Ectodermal cell (in vitro differentiated cells): Measurements from ENCODE around the gene ERICH4.
"Not testable (repeated sequence)": the region's sequence is repeated elsewhere in the genome, so short reads cannot be mapped to it uniquely, and the experiment has no call there.

ENCODE experiments used
- H3K27ac ChIP-seq: 2 replicates; pipeline ENCODE4 v1.7.0; 2013; ENCODE audit warnings: mild to moderate bottlenecking, low read depth, low read length; ENCODE audit not compliant: insufficient read depth, poor library complexity, severe bottlenecking
- H3K27me3 ChIP-seq: 2 replicates; pipeline ENCODE4 v1.7.0; 2013; ENCODE audit warnings: mild to moderate bottlenecking, low read length; ENCODE audit not compliant: insufficient read depth, control insufficient read depth, poor library complexity, severe bottlenecking
- H3K36me3 ChIP-seq: one replicate; pipeline ENCODE4 v1.7.0; 2013; ENCODE audit warnings: low read length; ENCODE audit not compliant: control insufficient read depth, insufficient read depth
- H3K4me1 ChIP-seq: one replicate; pipeline ENCODE4 v1.7.0; 2013; ENCODE audit warnings: low read length; ENCODE audit not compliant: control insufficient read depth, insufficient read depth
- H3K4me3 ChIP-seq: 2 replicates; pipeline ENCODE4 v1.7.0; 2013; ENCODE audit warnings: low read depth, low read length, control low read depth; ENCODE audit not compliant: insufficient read depth
- H3K9me3 ChIP-seq: 2 replicates; pipeline ENCODE4 v1.7.0; 2013; ENCODE audit warnings: mild to moderate bottlenecking, low read length, moderate library complexity; ENCODE audit not compliant: control insufficient read depth
- WGBS, 2 experiments: methylation state at CpG; one replicate each; pipeline ENCODE4 v1.1.7; 2013; ENCODE audit warnings: missing lambda C conversion rate in 2 of 2; 5-methylcytosine and 5-hydroxymethylcytosine counted together

ERICH4 gene

DNA sequence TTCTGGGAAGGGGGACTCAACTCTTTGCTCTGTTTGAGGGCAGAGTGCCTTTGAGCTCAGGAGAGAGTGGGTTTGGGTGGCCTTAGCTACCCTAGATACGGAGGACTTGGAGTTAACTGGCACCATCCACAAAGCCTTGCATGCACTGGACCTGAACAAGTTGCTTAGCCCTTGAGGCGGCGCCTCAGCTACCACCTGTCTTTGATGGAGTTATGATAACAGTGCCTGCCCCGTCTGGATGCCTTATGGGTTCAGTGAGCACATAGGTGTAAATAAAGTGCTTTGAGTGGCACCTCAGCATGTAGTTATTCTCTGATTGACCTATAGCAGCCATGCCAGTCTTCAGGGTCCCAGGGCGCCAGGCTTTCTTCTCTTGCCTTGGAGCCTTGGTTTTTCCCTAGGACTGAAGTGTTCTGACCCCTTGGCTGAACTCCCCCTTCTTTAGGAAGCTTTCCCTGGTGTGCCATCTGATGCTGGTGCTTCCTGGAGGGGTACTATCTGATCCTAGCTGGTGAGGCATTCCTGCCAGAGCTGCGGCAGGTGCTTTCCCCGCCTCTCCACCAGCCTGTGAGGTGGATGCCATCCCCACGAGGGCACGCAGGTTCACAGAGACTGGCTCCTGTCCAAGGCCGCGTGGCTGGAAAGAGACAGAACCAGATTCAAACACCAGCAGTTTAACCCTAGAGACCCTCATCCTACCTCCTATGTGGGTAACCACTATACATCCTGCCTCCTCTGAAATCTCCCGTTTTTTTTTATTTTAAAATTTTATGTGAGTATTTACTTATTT is 39.6 kb upstream of the ERICH4 start:
- Histone ChIP-seq H3K4me3 (no peak overlapping the region), H3K36me3 (no peaks in the 10 kb centered on the region), H3K4me1 (peaks cover 10% of the 10 kb centered on the region), H3K27me3 (no peaks in the 10 kb centered on the region), H3K27ac (no peak overlapping the region), H3K9me3 (no peaks in the 10 kb centered on the region)
- WGBS, 2 experiments = 93 to 94% methylated on average over 11 to 12 of the region's 12 CpGs

- H3K4me3 ChIP-seq = no peak overlapping the region
- no peaks in the 10 kb centered on the region for H3K9me3 ChIP-seq
- H3K36me3 ChIP-seq = no peaks in the 10 kb centered on the region
- 86 to 89% methylated on average over 6 of the region's 6 CpGs for WGBS, 2 experiments
- no peaks in the 10 kb centered on the region for H3K27me3 ChIP-seq
- peaks cover 5% of the 10 kb centered on the region for H3K4me1 ChIP-seq
- H3K27ac ChIP-seq = no peak overlapping the region
These were observed 37.2 kb upstream of the ERICH4 start for GRCh38 chr19:41405776-41406175.

GRCh38 chr19:41407271-41407670 is 35.7 kb upstream of the ERICH4 start:
- H3K36me3 ChIP-seq = peaks cover 5% of the 10 kb centered on the region
- H3K27ac ChIP-seq = no peak overlapping the region
- 41 to 43% methylated on average over 4 of the region's 4 CpGs for WGBS, 2 experiments

DNA sequence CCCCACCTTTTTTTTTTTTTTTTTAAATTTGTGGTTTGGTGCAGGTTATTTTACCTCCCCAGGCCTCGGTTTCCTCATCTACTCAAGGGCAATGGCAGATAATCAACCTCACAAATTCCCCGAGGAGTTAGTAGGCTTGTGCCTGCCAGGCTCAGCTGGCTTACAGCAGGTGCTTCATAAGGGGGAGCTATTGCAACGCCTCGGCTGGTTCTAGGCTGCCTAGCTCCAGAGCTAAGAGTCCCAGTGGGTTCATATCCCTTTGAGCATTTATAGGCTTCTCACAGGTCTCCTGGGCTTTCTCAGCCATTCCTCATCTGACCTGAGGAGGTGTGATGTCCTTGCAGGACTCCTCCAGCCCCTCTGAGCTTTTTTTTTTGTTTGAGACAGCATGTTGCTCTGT is 34.7 kb upstream of the ERICH4 start:
- Histone ChIP-seq H3K27ac (no peak overlapping the region), H3K4me3 (no peak overlapping the region), H3K9me3 (no peaks in the 10 kb centered on the region), H3K36me3 (peaks cover 5% of the 10 kb centered on the region), H3K4me1 (peaks cover 5% of the 10 kb centered on the region), H3K27me3 (no peaks in the 10 kb centered on the region)
- whole genome bisulfite sequencing, 2 experiments = 76 to 88% methylated on average over 4 of the region's 4 CpGs

More at GRCh38 chr19:41407271-41407670, 35.7 kb upstream of the ERICH4 start:
- Histone ChIP-seq H3K4me1 (peaks cover 5% of the 10 kb centered on the region), H3K4me3 (no peak overlapping the region), H3K27me3 (no peaks in the 10 kb centered on the region), H3K9me3 (no peaks in the 10 kb centered on the region)

DNA sequence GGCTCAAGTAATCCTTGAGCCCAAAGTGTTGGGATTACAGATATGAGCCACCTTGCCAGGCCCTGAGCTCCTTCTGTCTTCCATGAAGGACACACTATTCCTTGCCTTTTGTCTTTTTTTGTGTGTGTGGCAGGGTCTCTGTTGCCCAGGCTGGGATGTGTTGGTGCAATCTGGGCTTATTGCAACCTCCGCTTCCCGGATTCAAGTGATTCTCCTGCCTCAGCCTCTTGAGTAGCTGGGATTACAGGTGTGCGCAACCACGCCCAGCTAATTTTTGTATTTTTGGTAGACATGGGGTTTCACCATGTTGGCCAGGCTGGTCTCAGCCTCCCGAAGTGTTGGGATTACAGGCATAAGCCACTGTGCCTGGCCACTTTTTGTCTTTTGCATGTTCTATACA is 34.1 kb upstream of the ERICH4 start:
- not testable (repeated sequence) for H3K4me1 ChIP-seq, H3K4me3 ChIP-seq, H3K9me3 ChIP-seq, H3K27ac ChIP-seq, H3K27me3 ChIP-seq, H3K36me3 ChIP-seq
- 89 to 94% methylated on average over 5 of the region's 5 CpGs for WGBS, 2 experiments

DNA sequence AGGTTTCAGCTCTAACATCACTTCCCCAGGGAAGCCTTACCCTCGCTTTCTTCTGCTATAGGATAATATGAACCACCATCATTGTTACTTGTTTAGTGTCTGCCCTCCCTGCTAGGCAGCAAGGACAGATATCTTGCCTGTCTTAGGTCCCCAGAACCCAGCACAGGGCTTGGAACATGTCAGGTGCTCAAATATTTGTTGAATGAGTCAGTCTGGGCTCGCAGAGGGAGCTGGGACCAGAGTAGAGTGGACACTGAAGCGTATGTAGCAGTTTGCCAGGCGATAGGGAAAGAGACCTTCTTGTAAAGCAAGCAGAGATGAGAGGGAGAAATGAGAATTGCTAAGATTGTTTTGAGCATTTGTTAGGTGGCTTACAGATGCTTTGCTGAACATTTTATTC is 33.7 kb upstream of the ERICH4 start:
- Histone ChIP-seq H3K4me3 (no peak overlapping the region), H3K27ac (no peak overlapping the region)

DNA sequence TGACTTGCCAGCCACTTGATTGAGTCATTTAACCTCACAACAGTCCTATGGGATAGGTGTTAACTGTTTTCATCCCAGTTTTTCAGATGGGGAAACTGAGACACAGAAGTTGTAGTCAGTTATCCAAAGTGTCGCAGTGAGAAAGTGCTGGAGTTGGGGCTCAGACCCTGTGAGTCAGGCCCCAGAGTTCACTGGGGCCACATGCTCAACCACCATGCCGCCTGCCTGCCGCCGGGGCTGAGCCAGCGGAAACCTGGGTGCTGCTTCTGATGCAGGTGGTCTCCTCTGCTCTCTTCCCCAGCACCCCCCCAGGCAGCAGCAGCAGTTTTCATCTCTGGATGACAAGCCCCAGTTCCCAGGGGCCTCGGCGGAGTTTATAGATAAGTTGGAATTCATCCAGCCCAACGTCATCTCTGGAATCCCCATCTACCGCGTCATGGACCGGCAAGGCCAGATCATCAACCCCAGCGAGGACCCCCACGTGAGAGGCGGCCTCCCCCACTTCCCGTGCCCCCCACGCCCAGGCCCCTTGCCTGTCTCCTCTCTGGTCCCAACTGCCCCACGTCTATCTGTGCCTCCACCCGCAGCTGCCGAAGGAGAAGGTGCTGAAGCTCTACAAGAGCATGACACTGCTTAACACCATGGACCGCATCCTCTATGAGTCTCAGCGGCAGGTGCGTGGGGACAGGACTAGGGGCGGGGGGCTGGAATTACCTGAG is 32.5 kb upstream of the ERICH4 start:
- 95 to 96% methylated on average over 23 of the region's 23 CpGs for WGBS, 2 experiments
- H3K36me3 ChIP-seq = peaks cover 5% of the 10 kb centered on the region
- no peak overlapping the region for H3K27ac ChIP-seq
- no peaks in the 10 kb centered on the region for H3K9me3 ChIP-seq
- H3K4me3 ChIP-seq = no peak overlapping the region
- H3K4me1 ChIP-seq = peaks cover 5% of the 10 kb centered on the region
- H3K27me3 ChIP-seq = no peaks in the 10 kb centered on the region

More for the DNA sequence above, 33.7 kb upstream of the ERICH4 start:
- Histone ChIP-seq H3K9me3 (no peaks in the 10 kb centered on the region), H3K4me1 (peaks cover 5% of the 10 kb centered on the region), H3K27me3 (no peaks in the 10 kb centered on the region), H3K36me3 (peaks cover 5% of the 10 kb centered on the region)
- WGBS, 2 experiments = 80 to 81% methylated on average over 4 of the region's 4 CpGs

- Histone ChIP-seq H3K27ac (no peak overlapping the region), H3K4me3 (no peak overlapping the region), H3K9me3 (no peaks in the 10 kb centered on the region), H3K27me3 (no peaks in the 10 kb centered on the region), H3K36me3 (peaks cover 5% of the 10 kb centered on the region), H3K4me1 (peaks cover 5% of the 10 kb centered on the region)
- WGBS, 2 experiments = 82 to 84% methylated on average over 9 of the region's 9 CpGs
These were observed 31.6 kb upstream of the ERICH4 start for GRCh38 chr19:41411100-41411967.

- WGBS, 2 experiments = 86% methylated on average over 11 of the region's 11 CpGs
- H3K4me1 ChIP-seq = peaks cover 4% of the 10 kb centered on the region
- peaks cover 5% of the 10 kb centered on the region for H3K36me3 ChIP-seq
- H3K27ac ChIP-seq = no peak overlapping the region
- H3K4me3 ChIP-seq = no peak overlapping the region
- H3K27me3 ChIP-seq = no peaks in the 10 kb centered on the region
- H3K9me3 ChIP-seq = no peaks in the 10 kb centered on the region
These were observed 31.0 kb upstream of the ERICH4 start for GRCh38 chr19:41411968-41412265.

GRCh38 chr19:41412953-41413352 is 30.0 kb upstream of the ERICH4 start:
- 92 to 95% methylated on average over 5 of the region's 5 CpGs for WGBS, 2 experiments

More at GRCh38 chr19:41412953-41413352, 30.0 kb upstream of the ERICH4 start:
- Histone ChIP-seq H3K36me3 (peaks cover 5% of the 10 kb centered on the region), H3K9me3 (no peaks in the 10 kb centered on the region), H3K4me3 (no peak overlapping the region), H3K27ac (no peak overlapping the region), H3K27me3 (no peaks in the 10 kb centered on the region), H3K4me1 (no peaks in the 10 kb centered on the region)
